HFF-Myc (cell line): ENCODE data around the gene EPHB2.

ENCODE experiments used
- DNase-seq: peaks from one replicate; pipeline ENCODE4 v3.0.0-alpha.2; 2011; ENCODE audit warnings: low read depth; ENCODE audit errors: extremely low read depth
- H3K4me3 ChIP-seq: replicated peaks from 2 replicates; pipeline ENCODE4 v1.5.1; 2011; ENCODE audit warnings: low read depth, mild to moderate bottlenecking, control low read depth, low read length
- CTCF ChIP-seq: IDR thresholded peaks from 2 replicates; pipeline ENCODE4 v1.5.1; 2012; ENCODE audit warnings: mild to moderate bottlenecking, low read depth, low read length, control low read depth; ENCODE audit errors: missing control alignments

The EPHB2 gene

GRCh38 chr1:22879445-22879844 is 168.8 kb downstream of the EPHB2 start:
- DNase-seq, result no peak
- H3K4me3 ChIP-seq, result no peak overlapping the region
- no peak for TF ChIP-seq CTCF

- no peak for DNase-seq
- no peak overlapping the region for H3K4me3 ChIP-seq
- no peak for TF ChIP-seq CTCF
These were observed 169.5 kb downstream of the EPHB2 start for GRCh38 chr1:22880174-22880601.

GRCh38 chr1:22883406-22883805 is 172.8 kb downstream of the EPHB2 start:
- no peak for DNase-seq
- H3K4me3 ChIP-seq, result no peak overlapping the region
- no peak for TF ChIP-seq CTCF

GRCh38 chr1:22884806-22885530 is 174.3 kb downstream of the EPHB2 start:
- TF ChIP-seq CTCF, result no peak
- no peak overlapping the region for H3K4me3 ChIP-seq
- DNase-seq, result no peak

- no peak for TF ChIP-seq CTCF
- no peak overlapping the region for H3K4me3 ChIP-seq
- DNase-seq, result no peak
These were observed 175.6 kb downstream of the EPHB2 start for GRCh38 chr1:22886211-22886610.

GRCh38 chr1:22887491-22887890 is 176.9 kb downstream of the EPHB2 start:
- DNase-seq, result no peak
- TF ChIP-seq CTCF, result no peak
- H3K4me3 ChIP-seq, result no peak overlapping the region
